Spleen (tissue), 11 donors: ENCODE results near the gene CCDC170. TPM values are rescaled to one million over a fixed set of nuclear protein-coding genes. Genes with fewer than 3 reads are reported as not detected.

Source experiments
- DNase-seq: peaks from one replicate; pipeline ENCODE4 v3.0.0-alpha.2; 2020
- H3K27ac ChIP-seq, 8 donors: fragments of 200-600 bp; sonication (generic) in 7 of 8; 1 replicate in 4 of 8; 2 replicates in 4 of 8; pipeline versions ENCODE4 v1.5.0 to v1.8.0; 2016 to 2021; ENCODE audit warnings: inconsistent platforms in 4 of 8, mild to moderate bottlenecking in 4 of 8, moderate library complexity in 1 of 8
- H3K27me3 ChIP-seq, 7 donors: fragments of 200-600 bp; sonication (generic) in 6 of 7; replicated peaks in 1 of 7; 1 replicate in 4 of 7; 2 replicates in 3 of 7; pipeline versions ENCODE4 v1.5.0 to v1.8.0; 2016 to 2021; ENCODE audit warnings: inconsistent platforms in 3 of 7, mild to moderate bottlenecking in 1 of 7
- H3K36me3 ChIP-seq, 6 donors: fragments of 200-600 bp; sonication (generic) in 5 of 6; 1 replicate in 4 of 6; 2 replicates in 2 of 6; pipeline versions ENCODE4 v1.5.0 to v1.8.0; 2016 to 2021; ENCODE audit warnings: inconsistent platforms in 2 of 6
- H3K4me1 ChIP-seq, 6 donors: fragments of 200-600 bp; sonication (generic) in 5 of 6; 1 replicate in 3 of 6; 2 replicates in 3 of 6; pipeline versions ENCODE4 v1.5.0 to v1.8.0; 2016 to 2021; ENCODE audit warnings: inconsistent platforms in 3 of 6
- H3K4me3 ChIP-seq, 8 donors: fragments of 200-600 bp; sonication (generic) in 7 of 8; 1 replicate in 4 of 8; 2 replicates in 4 of 8; pipeline versions ENCODE4 v1.5.0 to v1.8.0; 2016 to 2021; ENCODE audit warnings: inconsistent platforms in 4 of 8, mild to moderate bottlenecking in 4 of 8, moderate library complexity in 2 of 8
- H3K9me3 ChIP-seq, 8 donors: fragments of 200-600 bp; sonication (generic) in 7 of 8; 1 replicate in 4 of 8; 2 replicates in 4 of 8; pipeline versions ENCODE4 v1.5.0 to v1.8.0; 2016 to 2021; ENCODE audit warnings: inconsistent platforms in 4 of 8
- CTCF ChIP-seq, 11 experiments: fragments of 200-600 bp in 7 of 11; fragments of 450-650 bp in 4 of 11; sonication (generic) in 4 of 11; IDR thresholded peaks in 8 of 11; conservative IDR thresholded peaks in 3 of 11; 1 replicate in 7 of 11; 2 replicates in 4 of 11; pipeline versions ENCODE4 v1.4.0 to v1.8.0; 2016 to 2021; ENCODE audit warnings: antibody characterized with exemption in 11 of 11, inconsistent platforms in 4 of 11, mild to moderate bottlenecking in 1 of 11
- POLR2A ChIP-seq, 3 donors: fragments of 450-650 bp; IDR thresholded peaks; one replicate each; pipeline ENCODE4 v1.5.1; 2017; ENCODE audit warnings: antibody characterized with exemption in 3 of 3, mild to moderate bottlenecking in 1 of 3
- POLR2AphosphoS5 ChIP-seq, 3 donors: sonication (generic); formaldehyde crosslinking; IDR thresholded peaks; one replicate each; pipeline ENCODE4 v1.5.1; 2017; ENCODE audit warnings: antibody characterized with exemption in 3 of 3
- WGBS, 5 donors: extraction: QIAGEN DNeasy Blood & Tissue Kit in 3 of 5; methylation state at CpG; one replicate each; pipeline versions ENCODE4 v1.1.5 to v1.1.7; 2013 to 2018; 5-methylcytosine and 5-hydroxymethylcytosine counted together
- intact Hi-C: fragments of 100-400 bp; cut with DNase I; formaldehyde crosslinking; loops from one replicate; pipeline ENCODE4 v1.15.0; 2023; ENCODE audit warnings: low total_unique reads
- polyA plus RNA-seq, 3 donors: library from polyadenylated mRNA; stranded (reverse); fragments of 200-250 nt; gene quantifications; one replicate each; pipeline ENCODE4 v1.2.1, GENCODE V29; 2013
- total RNA-seq, 7 donors: library from RNA; depleted of rRNA in 3 of 7; stranded (reverse); fragments of >200 nt in 3 of 7; fragmentation: NEBNext Ultra II Directional in 4 of 7; extraction: Animal tissue kit (Norgen Biotek cat#: 25700) in 4 of 7; gene quantifications; one replicate each; pipeline versions ENCODE4 v1.1.0 to v1.2.1, GENCODE V29; 2016 to 2021
- donor health status: healthy with polysubstance abuse.
- donor health status: DM: no; HTN: no; CAD: no; lungs with moderate emphysema.
- donor health status: DM: no; HTN: no; CAD: no.
- donor health status: Bipolar disorder and iron deficiency.
- donor health status: healthy.
- donor health status: DM: no; HTN: no; CAD: no.
- donor health status: DM: yes; HTN: yes; CAD: no.

The CCDC170 gene
- total and polyA plus RNA-seq, 10 donors, result 0.49 to 4.3 (median 2.2) TPM

GRCh38 chr6:151585741-151586140 lies 91.9 kb downstream of the CCDC170 start:
- WGBS, 5 donors, result 90 to 96% (median 92%) methylated on average over 2 of the region's 2 CpGs
- Histone ChIP-seq H3K9me3 (peaks cover 0 to 12% (median 0%) of the 10 kb centered on the region in 8 donors), H3K27ac (no peak overlapping the region), H3K36me3 (no peaks in the 10 kb centered on the region), H3K4me3 (no peak overlapping the region), H3K27me3 (no peaks in the 10 kb centered on the region), H3K4me1 (no peaks in the 10 kb centered on the region)
- no peak for DNase-seq
- intact Hi-C loops, result no loop called here
- no peak for TF ChIP-seq POLR2AphosphoS5 (IDR thresholded peaks at IDR 0.05)
- no peak for TF ChIP-seq CTCF (IDR thresholded peaks at IDR 0.05 in 8 of 11, conservative IDR thresholded peaks at IDR 0.05 in 3 of 11)
- no peak for TF ChIP-seq POLR2A (IDR thresholded peaks at IDR 0.05)

GRCh38 chr6:151589667-151590066 lies 95.8 kb downstream of the CCDC170 start:
- H3K9me3 ChIP-seq, result peaks cover 0 to 25% (median 12%) of the 10 kb centered on the region in 8 donors
- TF ChIP-seq POLR2A (IDR thresholded peaks at IDR 0.05), result no peak
- no peak for TF ChIP-seq CTCF (IDR thresholded peaks at IDR 0.05 in 8 of 11, conservative IDR thresholded peaks at IDR 0.05 in 3 of 11)
- TF ChIP-seq POLR2AphosphoS5 (IDR thresholded peaks at IDR 0.05), result no peak
- H3K36me3 ChIP-seq, result peaks cover 0 to 5% (median 0%) of the 10 kb centered on the region in 6 donors
- 66 to 73% (median 71%) methylated on average over 6 of the region's 6 CpGs for WGBS, 5 donors
- intact Hi-C loops, result no loop called here
- H3K4me1 ChIP-seq, result no peaks in the 10 kb centered on the region
- no peak overlapping the region for H3K4me3 ChIP-seq
- DNase-seq, result no peak
- H3K27ac ChIP-seq, result no peak overlapping the region
- no peaks in the 10 kb centered on the region for H3K27me3 ChIP-seq

GRCh38 chr6:151590742-151591141 lies 96.9 kb downstream of the CCDC170 start:
- TF ChIP-seq POLR2AphosphoS5 (IDR thresholded peaks at IDR 0.05) (no peak), POLR2A (IDR thresholded peaks at IDR 0.05) (no peak), CTCF (IDR thresholded peaks at IDR 0.05 in 8 of 11, conservative IDR thresholded peaks at IDR 0.05 in 3 of 11) (no peak)
- Histone ChIP-seq H3K4me1 (no peaks in the 10 kb centered on the region), H3K4me3 (no peak overlapping the region), H3K27me3 (no peaks in the 10 kb centered on the region), H3K9me3 (peaks cover 0 to 25% (median 12%) of the 10 kb centered on the region in 8 donors), H3K27ac (no peak overlapping the region), H3K36me3 (peaks cover 0 to 5% (median 0%) of the 10 kb centered on the region in 6 donors)
- 66 to 93% (median 79%) methylated on average over 2 of the region's 2 CpGs for WGBS, 5 donors
- intact Hi-C loops, result no loop called here
- no peak for DNase-seq

DNA sequence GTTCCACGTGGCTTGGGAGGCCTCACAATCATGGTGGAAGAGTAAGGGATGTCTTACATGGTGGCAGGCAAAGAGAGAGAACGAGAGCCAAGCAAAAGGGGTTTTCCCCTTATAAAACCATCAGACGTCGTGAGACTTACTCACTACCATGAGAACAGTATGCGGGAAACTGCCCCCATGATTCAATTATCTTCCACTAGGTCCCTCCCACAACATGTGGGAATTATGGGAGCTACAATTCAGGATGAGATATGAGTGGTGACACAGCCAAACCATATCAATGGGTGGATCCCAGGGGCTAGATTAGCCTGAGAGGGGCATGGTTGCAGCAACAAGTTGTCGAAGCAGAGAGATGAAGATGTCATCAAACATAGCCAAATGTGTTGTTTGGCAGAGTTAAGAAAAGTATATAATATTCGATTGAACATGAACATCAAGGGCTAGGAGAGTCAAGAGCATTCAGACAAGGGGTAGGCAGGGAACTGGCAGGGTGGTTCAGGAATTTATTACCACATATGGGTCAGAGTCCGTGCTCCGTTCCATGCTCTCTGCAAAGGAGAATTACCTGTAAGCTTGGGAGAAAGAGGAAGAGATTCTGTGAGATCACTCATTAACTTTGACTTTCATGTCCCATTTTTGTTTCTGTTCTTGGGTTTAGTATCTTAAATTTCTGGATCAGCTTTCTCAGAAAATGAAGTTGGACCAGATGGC lies 98.8 kb downstream of the CCDC170 start:
- Histone ChIP-seq H3K27me3 (no peaks in the 10 kb centered on the region), H3K4me3 (no peak overlapping the region), H3K4me1 (no peaks in the 10 kb centered on the region), H3K9me3 (peaks cover 0 to 25% (median 12%) of the 10 kb centered on the region in 8 donors), H3K27ac (no peak overlapping the region), H3K36me3 (peaks cover 0 to 5% (median 0%) of the 10 kb centered on the region in 6 donors)
- intact Hi-C loops, result no loop called here
- no peak for DNase-seq
- TF ChIP-seq POLR2AphosphoS5 (IDR thresholded peaks at IDR 0.05) (no peak), POLR2A (IDR thresholded peaks at IDR 0.05) (no peak), CTCF (IDR thresholded peaks at IDR 0.05 in 8 of 11, conservative IDR thresholded peaks at IDR 0.05 in 3 of 11) (no peak)
- WGBS, 5 donors, result 77 to 92% (median 79%) methylated on average over 9 of the region's 9 CpGs
